HG02759 (cell line): ENCODE results near the gene EXOSC10.
"Not testable (repeated sequence)": the region's sequence is repeated elsewhere in the genome, so short reads cannot be mapped to it uniquely, and the experiment has no call there.

Experiments
- ATAC-seq: cut with Tn5 transposase; IDR thresholded peaks from one replicate; pipeline ENCODE4 v1.9.1; 2021; ENCODE audit warnings: mild to moderate bottlenecking, moderate library complexity; ENCODE audit not compliant: unreplicated experiment

EXOSC10 gene

GRCh38 chr1:11062965-11063401 lies 36.7 kb downstream of the EXOSC10 start:
- no peak for ATAC-seq

GRCh38 chr1:11061652-11062365 lies 37.9 kb downstream of the EXOSC10 start:
- no peak for ATAC-seq

- peak; percentile 89 for ATAC-seq
Observed at GRCh38 chr1:11059968-11060830, 39.5 kb downstream of the EXOSC10 start, which contains the start of gene SRM. Gene SRM, minus strand, starts transcription at chr1:11060018. Its CDS starts 75 bp downstream, at chr1:11059943.

GRCh38 chr1:11059155-11059967 lies 40.3 kb downstream of the EXOSC10 start:
- peak; percentile 34 for ATAC-seq

GRCh38 chr1:11058595-11059154 lies 41.0 kb downstream of the EXOSC10 start:
- no peak for ATAC-seq

- no peak for ATAC-seq
Observed at GRCh38 chr1:11058026-11058425, 41.6 kb downstream of the EXOSC10 start.

- ATAC-seq, result no peak
Observed at GRCh38 chr1:11057477-11057876, 42.2 kb downstream of the EXOSC10 start.

- ATAC-seq, result no peak
Observed at GRCh38 chr1:11056504-11056903, 43.2 kb downstream of the EXOSC10 start.

- no peak for ATAC-seq
Observed at GRCh38 chr1:11055676-11056075, 44.0 kb downstream of the EXOSC10 start.

- no peak for ATAC-seq
Observed at GRCh38 chr1:11054666-11055065, 45.0 kb downstream of the EXOSC10 start.

GRCh38 chr1:11054181-11054580 lies 45.5 kb downstream of the EXOSC10 start:
- ATAC-seq, result no peak

- no peak for ATAC-seq
Observed at GRCh38 chr1:11053758-11054137, 45.9 kb downstream of the EXOSC10 start.

- no peak for ATAC-seq
Observed at GRCh38 chr1:11052839-11053757, 46.6 kb downstream of the EXOSC10 start.

- no peak for ATAC-seq
Observed at GRCh38 chr1:11051781-11052511, 47.7 kb downstream of the EXOSC10 start.

- ATAC-seq, result not testable (repeated sequence)
Observed at GRCh38 chr1:11051121-11051520, 48.5 kb downstream of the EXOSC10 start.

- ATAC-seq, result no peak
Observed at GRCh38 chr1:11046625-11047365, 52.9 kb downstream of the EXOSC10 start, which contains the start of gene MASP2. Gene MASP2, minus strand, starts transcription at chr1:11047239. Its CDS starts 32 bp downstream, at chr1:11047207.

GRCh38 chr1:11046270-11046566 lies 53.5 kb downstream of the EXOSC10 start:
- ATAC-seq, result no peak
